HL-60 (cell line): Measurements from ENCODE around the gene P3H2.

Source experiments
- CTCF ChIP-seq: IDR thresholded peaks from one replicate; pipeline ENCODE4 v1.5.1; 2011; ENCODE audit warnings: low read length, control low read depth, inconsistent platforms; ENCODE audit not compliant: insufficient read depth
- GABPA ChIP-seq: IDR thresholded peaks from 2 replicates; pipeline ENCODE4 v1.6.1; 2012; ENCODE audit warnings: low read depth
- POLR2AphosphoS5 ChIP-seq: IDR thresholded peaks from 2 replicates; pipeline ENCODE4 v1.6.1; 2012; ENCODE audit warnings: low read depth
- REST ChIP-seq: IDR thresholded peaks from 2 replicates; pipeline ENCODE4 v1.6.1; 2012; ENCODE audit warnings: low read depth; ENCODE audit not compliant: insufficient replicate concordance
- SPI1 ChIP-seq: IDR thresholded peaks from 2 replicates; pipeline ENCODE4 v1.6.1; 2012; ENCODE audit warnings: low read depth, mild to moderate bottlenecking, borderline replicate concordance

- no peak for TF ChIP-seq CTCF
- no peak for TF ChIP-seq POLR2AphosphoS5
- TF ChIP-seq GABPA: no peak
- TF ChIP-seq REST: no peak
- TF ChIP-seq SPI1: no peak
Measured at GRCh38 chr3:190041333-190042041, 79.2 kb downstream of the P3H2 start.
